Mesenchymal stem cell (in vitro differentiated cells and primary cell): ENCODE measurements around the gene ABI2.
A peak's percentile ranks its signal among the peaks of the same experiment; 100 is the strongest.

Experiments
- DNase-seq: peaks from one replicate; pipeline ENCODE4 v3.0.0-alpha.2; 2013
- H2AFZ ChIP-seq: one replicate; pipeline ENCODE4 v1.6.1; 2013; ENCODE audit warnings: low read depth, mild to moderate bottlenecking, control low read depth, inconsistent platforms, low read length, moderate library complexity
- H2AK5ac ChIP-seq: 2 replicates; pipeline ENCODE4 v1.6.1; 2013; ENCODE audit warnings: low read length, moderate library complexity, mild to moderate bottlenecking, inconsistent platforms; ENCODE audit not compliant: severe bottlenecking
- H2BK120ac ChIP-seq: one replicate; pipeline ENCODE4 v1.6.1; 2013; ENCODE audit warnings: low read depth, mild to moderate bottlenecking, inconsistent platforms, low read length, moderate library complexity
- H2BK12ac ChIP-seq, 2 experiments: one replicate each; pipeline ENCODE4 v1.6.1; 2013; ENCODE audit warnings: inconsistent platforms in 2 of 2, low read length in 2 of 2, mild to moderate bottlenecking in 2 of 2, moderate library complexity in 2 of 2, control low read depth in 1 of 2
- H2BK15ac ChIP-seq: one replicate; pipeline ENCODE4 v1.6.1; 2013; ENCODE audit warnings: mild to moderate bottlenecking, low read depth, inconsistent platforms; ENCODE audit not compliant: poor library complexity, severe bottlenecking
- H2BK5ac ChIP-seq: 2 replicates; pipeline ENCODE4 v1.6.1; 2013; ENCODE audit warnings: low read depth, mild to moderate bottlenecking, low read length, control low read depth, inconsistent platforms; ENCODE audit not compliant: poor library complexity, severe bottlenecking
- H3K14ac ChIP-seq, 2 experiments: one replicate each; pipeline ENCODE4 v1.6.1; 2013; ENCODE audit warnings: inconsistent platforms in 2 of 2, low read length in 2 of 2, control low read depth in 1 of 2, mild to moderate bottlenecking in 1 of 2, moderate library complexity in 1 of 2
- H3K18ac ChIP-seq, 2 experiments: one replicate each; pipeline ENCODE4 v1.6.1; 2013; ENCODE audit warnings: inconsistent platforms in 2 of 2, low read length in 2 of 2, control low read depth in 1 of 2, low read depth in 1 of 2, mild to moderate bottlenecking in 1 of 2
- H3K23ac ChIP-seq, 2 experiments: one replicate each; pipeline ENCODE4 v1.6.1; 2013; ENCODE audit warnings: inconsistent platforms in 2 of 2, low read length in 2 of 2, mild to moderate bottlenecking in 2 of 2, moderate library complexity in 2 of 2, control low read depth in 1 of 2
- H3K27ac ChIP-seq: 2 replicates; pipeline ENCODE4 v1.5.1; 2013; ENCODE audit warnings: mild to moderate bottlenecking, moderate library complexity, low read length, control low read depth, inconsistent platforms; ENCODE audit not compliant: poor library complexity, severe bottlenecking
- H3K27me3 ChIP-seq, 2 experiments: 2 replicates each; pipeline versions ENCODE4 v1.6.1 to v1.7.0; 2013; ENCODE audit warnings: low read length in 2 of 2, mild to moderate bottlenecking in 2 of 2, moderate library complexity in 2 of 2, control low read depth in 1 of 2, inconsistent platforms in 1 of 2; ENCODE audit not compliant: control insufficient read depth in 1 of 2, insufficient read depth in 1 of 2
- H3K36me3 ChIP-seq, 2 experiments: 2 replicates each; pipeline versions ENCODE4 v1.6.1 to v1.7.0; 2013; ENCODE audit warnings: low read length in 2 of 2, control low read depth in 1 of 2, inconsistent platforms in 1 of 2, low read depth in 1 of 2, mild to moderate bottlenecking in 1 of 2; ENCODE audit not compliant: insufficient read depth in 2 of 2, control insufficient read depth in 1 of 2
- H3K4ac ChIP-seq, 2 experiments: one replicate each; pipeline ENCODE4 v1.6.1; 2013; ENCODE audit warnings: inconsistent platforms in 2 of 2, low read length in 2 of 2, mild to moderate bottlenecking in 2 of 2, moderate library complexity in 2 of 2, control low read depth in 1 of 2, low read depth in 1 of 2
- H3K4me1 ChIP-seq: 2 replicates; pipeline ENCODE4 v1.6.1; 2013; ENCODE audit warnings: low read depth, low read length, control low read depth; ENCODE audit not compliant: control insufficient read depth, insufficient read depth
- H3K4me2 ChIP-seq: 2 replicates; pipeline ENCODE4 v1.6.1; 2013; ENCODE audit warnings: low read length, mild to moderate bottlenecking, inconsistent platforms; ENCODE audit not compliant: poor library complexity, severe bottlenecking
- H3K4me3 ChIP-seq, 2 experiments: 2 replicates each; pipeline versions ENCODE4 v1.5.1 to v1.7.0; 2013; ENCODE audit warnings: low read length in 2 of 2, mild to moderate bottlenecking in 2 of 2, control low read depth in 1 of 2, low read depth in 1 of 2; ENCODE audit not compliant: insufficient read depth in 1 of 2
- H3K79me1 ChIP-seq: replicated peaks from 2 replicates; pipeline ENCODE4 v1.6.1; 2013; ENCODE audit warnings: mild to moderate bottlenecking, control low read depth, low read length, inconsistent platforms; ENCODE audit not compliant: poor library complexity, severe bottlenecking
- H3K9ac ChIP-seq: 2 replicates; pipeline ENCODE4 v1.7.0; 2013; ENCODE audit warnings: mild to moderate bottlenecking, low read length, moderate library complexity
- H3K9me3 ChIP-seq: 2 replicates; pipeline ENCODE4 v1.7.0; 2013; ENCODE audit warnings: mild to moderate bottlenecking, low read length; ENCODE audit not compliant: control insufficient read depth
- H4K8ac ChIP-seq: one replicate; pipeline ENCODE4 v1.6.1; 2013; ENCODE audit warnings: inconsistent platforms, mild to moderate bottlenecking, low read length, moderate library complexity
- H4K91ac ChIP-seq: one replicate; pipeline ENCODE4 v1.6.1; 2013; ENCODE audit warnings: mild to moderate bottlenecking, low read length, inconsistent platforms
- WGBS: methylation state at CpG from one replicate; pipeline ENCODE4 v1.1.7; 2013; ENCODE audit warnings: mixed read lengths; 5-methylcytosine and 5-hydroxymethylcytosine counted together

Gene ABI2

GRCh38 chr2:203462308-203462707 is 134.1 kb downstream of the ABI2 start:
- Histone ChIP-seq H2BK12ac (no peak overlapping the region), H2BK15ac (no peak overlapping the region), H3K4me2 (no peak overlapping the region), H3K36me3 (peaks cover 3 to 55% of the 10 kb centered on the region in 2 experiments), H3K14ac (no peak overlapping the region), H3K27ac (no peak overlapping the region), H2BK120ac (no peak overlapping the region), H2AK5ac (no peak overlapping the region), H2BK5ac (no peak overlapping the region), H3K23ac (no peak overlapping the region), H3K9me3 (no peaks in the 10 kb centered on the region), H3K18ac (no peak overlapping the region), H3K79me1 (peaks cover 10% of the 10 kb centered on the region), H2AFZ (no peak overlapping the region), H3K9ac (no peak overlapping the region), H3K27me3 (no peaks in the 10 kb centered on the region), H4K91ac (no peak overlapping the region), H4K8ac (no peak overlapping the region), H3K4me1 (no peaks in the 10 kb centered on the region), H3K4me3 (no peak overlapping the region), H3K4ac (no peak overlapping the region)
- DNase-seq, result peak; percentile 17
- WGBS, result no CpG with 5 or more reads among the region's 1 CpG

- Histone ChIP-seq H4K8ac (no peak overlapping the region), H3K23ac (no peak overlapping the region), H3K4me1 (no peaks in the 10 kb centered on the region), H2BK5ac (no peak overlapping the region), H4K91ac (no peak overlapping the region), H2BK120ac (no peak overlapping the region), H2BK12ac (no peak overlapping the region), H3K18ac (no peak overlapping the region), H3K9ac (peak overlapping the region; percentile 50), H3K27ac (no peak overlapping the region), H3K9me3 (no peaks in the 10 kb centered on the region), H3K4ac (no peak overlapping the region), H3K14ac (no peak overlapping the region), H3K36me3 (peaks cover 3 to 50% of the 10 kb centered on the region in 2 experiments), H2AFZ (no peak overlapping the region), H3K4me2 (no peak overlapping the region), H2AK5ac (no peak overlapping the region), H2BK15ac (no peak overlapping the region), H3K27me3 (no peaks in the 10 kb centered on the region), H3K79me1 (peaks cover 13% of the 10 kb centered on the region), H3K4me3 (no peak overlapping the region)
- DNase-seq, result no peak
These were observed 135.1 kb downstream of the ABI2 start for GRCh38 chr2:203463266-203463678.

GRCh38 chr2:203469546-203469945 is 141.4 kb downstream of the ABI2 start:
- H2AFZ ChIP-seq, result no peak overlapping the region
- H3K4me3 ChIP-seq, result no peak overlapping the region
- H2BK12ac ChIP-seq, result no peak overlapping the region
- no peak overlapping the region for H3K23ac ChIP-seq
- no peaks in the 10 kb centered on the region for H3K4me1 ChIP-seq
- no peak overlapping the region for H2AK5ac ChIP-seq
- H3K4ac ChIP-seq, result no peak overlapping the region
- H3K14ac ChIP-seq, result no peak overlapping the region
- H3K27ac ChIP-seq, result no peak overlapping the region
- H3K4me2 ChIP-seq, result no peak overlapping the region
- H2BK5ac ChIP-seq, result no peak overlapping the region
- H2BK15ac ChIP-seq, result no peak overlapping the region
- H3K18ac ChIP-seq, result no peak overlapping the region
- peaks cover 0 to 44% of the 10 kb centered on the region in 2 experiments for H3K36me3 ChIP-seq
- H4K91ac ChIP-seq, result no peak overlapping the region
- no peak overlapping the region for H2BK120ac ChIP-seq
- no peak for DNase-seq
- H3K9ac ChIP-seq, result no peak overlapping the region
- WGBS, result no CpG with 5 or more reads among the region's 1 CpG
- no peaks in the 10 kb centered on the region for H3K9me3 ChIP-seq
- no peak overlapping the region for H4K8ac ChIP-seq
- H3K79me1 ChIP-seq, result peaks cover 19% of the 10 kb centered on the region
- no peaks in the 10 kb centered on the region for H3K27me3 ChIP-seq

GRCh38 chr2:203470371-203470770 is 142.2 kb downstream of the ABI2 start:
- no peak overlapping the region for H3K4me3 ChIP-seq
- no peak overlapping the region for H4K91ac ChIP-seq
- no peak overlapping the region for H2AK5ac ChIP-seq
- H4K8ac ChIP-seq, result no peak overlapping the region
- no peak overlapping the region for H3K23ac ChIP-seq
- no peak overlapping the region for H3K18ac ChIP-seq
- H3K36me3 ChIP-seq, result peaks cover 0 to 39% of the 10 kb centered on the region in 2 experiments
- H3K9me3 ChIP-seq, result no peaks in the 10 kb centered on the region
- no peak overlapping the region for H3K4me2 ChIP-seq
- no peak overlapping the region for H3K9ac ChIP-seq
- H2BK5ac ChIP-seq, result no peak overlapping the region
- H3K79me1 ChIP-seq, result peaks cover 18% of the 10 kb centered on the region
- H2BK15ac ChIP-seq, result no peak overlapping the region
- no peak overlapping the region for H2AFZ ChIP-seq
- no peak overlapping the region for H3K4ac ChIP-seq
- no peak overlapping the region for H2BK120ac ChIP-seq
- no peak overlapping the region for H3K27ac ChIP-seq
- H3K4me1 ChIP-seq, result no peaks in the 10 kb centered on the region
- no peak for DNase-seq
- WGBS, result 93% methylated on average over 4 of the region's 4 CpGs
- no peak overlapping the region for H2BK12ac ChIP-seq
- no peak overlapping the region for H3K14ac ChIP-seq
- no peaks in the 10 kb centered on the region for H3K27me3 ChIP-seq
